ENCODE results near the gene ZNF804B. TPM values are rescaled to one million over a fixed set of nuclear protein-coding genes. Genes with fewer than 3 reads are reported as not detected.

Gene ZNF804B
- total and polyA plus RNA-seq, 4 donors: not detected

- Histone ChIP-seq H3K9me3 (ENCODE audit: control insufficient read depth in 4 of 4, low read length in 3 of 4) (peaks cover 0 to 3% (median 0%) of the 10 kb centered on the region in 4 donors), H3K9ac (ENCODE audit: low read depth in 1 of 2, low read length in 2 of 2) (no peak overlapping the region), H3K4me3 (ENCODE audit: low read depth in 1 of 3, low read length in 3 of 3) (no peak overlapping the region), H3K36me3 (ENCODE audit: control insufficient read depth in 4 of 4, insufficient read depth in 3 of 4, low read depth in 1 of 4, low read length in 3 of 4) (no peaks in the 10 kb centered on the region), H3K4me1 (ENCODE audit: control insufficient read depth in 4 of 4, insufficient read depth in 4 of 4, low read length in 3 of 4) (no peaks in the 10 kb centered on the region), H3K27me3 (ENCODE audit: control insufficient read depth in 4 of 4, insufficient read depth in 4 of 4, low read length in 3 of 4) (no peaks in the 10 kb centered on the region), H3K27ac (ENCODE audit: low read depth in 1 of 2, low read length in 2 of 2) (no peak overlapping the region)
- TF ChIP-seq REST (IDR thresholded peaks at IDR 0.05) (no peak), RXRA (IDR thresholded peaks at IDR 0.05) (no peak), TAF1 (conservative IDR thresholded peaks at IDR 0.05) (no peak), FOXA2 (IDR thresholded peaks at IDR 0.05) (no peak), SP1 (IDR thresholded peaks at IDR 0.05) (no peak), RAD21 (IDR thresholded peaks at IDR 0.05) (no peak), JUND (IDR thresholded peaks at IDR 0.05) (no peak), EGR1 (IDR thresholded peaks at IDR 0.05; ENCODE audit: low read depth in 2 of 2) (no peak), HNF4G (IDR thresholded peaks at IDR 0.05) (no peak), NR2F2 (IDR thresholded peaks at IDR 0.05) (no peak), YY1 (IDR thresholded peaks at IDR 0.05) (no peak), ATF3 (IDR thresholded peaks at IDR 0.05) (no peak), HNF4A (conservative IDR thresholded peaks at IDR 0.05) (no peak), GABPA (IDR thresholded peaks at IDR 0.05 in 1 of 2, conservative IDR thresholded peaks at IDR 0.05 in 1 of 2) (no peak)
- no peak for DNase-seq (ENCODE audit: low spot score)
- 56% methylated on average over 3 of the region's 3 CpGs for WGBS
Observed at GRCh38 chr7:89377219-89377618, 617.7 kb downstream of the ZNF804B start.

- Histone ChIP-seq H3K27ac (ENCODE audit: low read depth in 1 of 2, low read length in 2 of 2) (no peak overlapping the region), H3K9ac (ENCODE audit: low read depth in 1 of 2, low read length in 2 of 2) (no peak overlapping the region), H3K4me3 (ENCODE audit: low read depth in 1 of 3, low read length in 3 of 3) (no peak overlapping the region), H3K9me3 (ENCODE audit: control insufficient read depth in 4 of 4, low read length in 3 of 4) (peaks cover 0 to 3% (median 0%) of the 10 kb centered on the region in 4 donors), H3K36me3 (ENCODE audit: control insufficient read depth in 4 of 4, insufficient read depth in 3 of 4, low read depth in 1 of 4, low read length in 3 of 4) (no peaks in the 10 kb centered on the region), H3K27me3 (ENCODE audit: control insufficient read depth in 4 of 4, insufficient read depth in 4 of 4, low read length in 3 of 4) (no peaks in the 10 kb centered on the region), H3K4me1 (ENCODE audit: control insufficient read depth in 4 of 4, insufficient read depth in 4 of 4, low read length in 3 of 4) (no peaks in the 10 kb centered on the region)
- 80% methylated on average over 1 of the region's 1 CpG for WGBS
- DNase-seq (ENCODE audit: low spot score): no peak
- TF ChIP-seq GABPA (IDR thresholded peaks at IDR 0.05 in 1 of 2, conservative IDR thresholded peaks at IDR 0.05 in 1 of 2) (no peak), RXRA (IDR thresholded peaks at IDR 0.05) (no peak), YY1 (IDR thresholded peaks at IDR 0.05) (no peak), HNF4A (conservative IDR thresholded peaks at IDR 0.05) (no peak)
Observed at GRCh38 chr7:89385411-89385810, 625.9 kb downstream of the ZNF804B start.

Small RNAs within 50 kb of the gene (small RNA-seq; reads per million reads assigned to genes)
- gene AC002127.1: not detected

Other genes starting within 250 kb of the ZNF804B start
- gene TEX47, start 36.0 kb downstream of the ZNF804B start, total RNA-seq: not detected
- not detected for gene TEX47, start 36.0 kb downstream of the ZNF804B start, polyA plus RNA-seq

Data from liver (tissue), 10 donors.